ENCODE results near the gene FRMPD4. TPM values are rescaled to one million over a fixed set of nuclear protein-coding genes. Genes with fewer than 3 reads are reported as not detected.

Gene FRMPD4
- total RNA-seq, 1 experiment from 2014 or later = 0.64 TPM

- no peak for DNase-seq (ENCODE audit: low spot score)
These were observed 229.0 kb downstream of the FRMPD4 start for GRCh38 chrX:12367254-12367653.

GRCh38 chrX:12370497-12370986, 232.3 kb downstream of the FRMPD4 start:
- DNase-seq (ENCODE audit: low spot score) = no peak

DNA sequence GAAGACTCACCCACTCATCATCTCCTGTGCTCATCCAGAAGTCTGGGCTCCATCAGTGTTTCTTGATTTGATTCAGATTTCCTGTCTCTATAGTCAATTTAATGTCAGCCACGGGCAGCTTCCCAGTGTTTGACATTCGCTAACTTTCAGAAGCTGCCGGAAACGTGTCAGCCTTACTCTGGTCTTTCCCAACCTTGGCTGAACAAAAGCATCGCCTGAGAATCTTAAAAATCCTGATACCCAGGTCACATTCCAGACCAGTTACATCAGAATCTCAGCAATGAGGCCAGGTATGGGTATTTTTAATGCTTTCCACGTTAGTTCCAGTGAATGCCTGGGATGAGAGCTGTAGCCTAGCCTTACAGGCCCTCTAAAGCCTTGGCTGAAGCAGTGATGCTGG, 233.8 kb downstream of the FRMPD4 start:
- DNase-seq (ENCODE audit: low spot score) = no peak

GRCh38 chrX:12374286-12374685, 236.0 kb downstream of the FRMPD4 start:
- no peak for DNase-seq (ENCODE audit: low spot score)

- no peak for DNase-seq (ENCODE audit: low spot score)
These were observed 240.0 kb downstream of the FRMPD4 start for GRCh38 chrX:12378253-12378652.

DNA sequence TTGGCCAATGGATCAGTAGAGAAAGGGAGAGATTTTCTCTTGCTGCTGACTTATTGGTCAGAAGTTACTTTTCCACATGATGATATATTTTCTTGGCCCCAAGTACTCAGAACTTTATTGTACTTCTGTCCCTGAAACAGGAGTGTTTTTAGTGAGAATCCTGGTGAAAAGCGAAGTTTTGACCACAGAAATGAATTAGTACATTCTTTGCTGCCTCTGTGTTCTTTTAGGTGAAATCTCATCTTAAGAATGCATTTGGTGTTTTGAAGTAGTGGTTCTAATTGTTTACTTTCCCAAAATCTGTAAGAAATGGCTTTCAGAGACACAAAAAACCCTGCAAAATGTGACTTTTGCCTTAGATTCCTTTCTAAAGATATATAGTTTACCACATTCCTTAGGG, 240.4 kb downstream of the FRMPD4 start:
- no peak for DNase-seq (ENCODE audit: low spot score)

- DNase-seq (ENCODE audit: low spot score) = no peak
These were observed 241.4 kb downstream of the FRMPD4 start for GRCh38 chrX:12379671-12380070.

DNA sequence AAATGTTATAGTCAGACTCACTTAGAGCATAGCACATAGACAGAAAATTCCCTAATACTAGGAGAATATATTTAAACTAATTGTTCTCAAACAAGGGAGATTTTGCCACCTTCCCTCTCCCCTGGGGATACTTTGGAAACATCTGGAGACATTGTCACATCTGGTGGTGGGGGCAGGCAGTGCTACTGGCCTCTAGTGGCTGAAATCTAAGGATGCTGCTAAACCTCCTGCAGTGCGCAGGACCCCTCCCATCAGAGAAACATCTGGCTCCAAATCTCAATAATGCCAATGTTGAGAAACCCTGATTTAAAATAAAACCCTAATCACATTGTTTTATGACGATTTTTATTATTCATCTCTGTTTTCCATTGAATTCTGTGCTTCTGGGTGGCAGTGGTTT, 244.9 kb downstream of the FRMPD4 start:
- DNase-seq (ENCODE audit: low spot score) = no peak

DNA sequence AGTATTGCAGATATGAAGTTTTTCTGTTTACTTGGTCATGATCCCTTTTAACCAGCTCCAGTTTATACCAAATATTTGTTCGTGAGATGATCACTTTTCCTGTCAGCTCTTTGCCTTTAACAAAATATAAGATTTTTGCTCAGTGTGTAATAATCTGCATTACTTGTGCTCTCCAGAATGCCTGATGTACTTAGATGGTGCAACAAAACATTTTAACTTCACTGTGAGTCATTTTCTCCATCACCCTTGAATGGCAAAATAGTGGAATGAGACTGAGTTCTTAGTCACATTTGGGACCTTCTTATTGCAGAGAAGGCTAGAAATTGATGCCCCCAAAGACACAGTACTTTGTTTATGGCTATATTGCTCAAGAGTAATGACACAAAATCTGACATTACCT, 252.0 kb downstream of the FRMPD4 start:
- DNase-seq (ENCODE audit: low spot score) = no peak

- DNase-seq (ENCODE audit: low spot score) = no peak
These were observed 258.3 kb downstream of the FRMPD4 start for GRCh38 chrX:12396584-12396983.

GRCh38 chrX:12400218-12400617, 261.9 kb downstream of the FRMPD4 start:
- DNase-seq (ENCODE audit: low spot score) = no peak

DNA sequence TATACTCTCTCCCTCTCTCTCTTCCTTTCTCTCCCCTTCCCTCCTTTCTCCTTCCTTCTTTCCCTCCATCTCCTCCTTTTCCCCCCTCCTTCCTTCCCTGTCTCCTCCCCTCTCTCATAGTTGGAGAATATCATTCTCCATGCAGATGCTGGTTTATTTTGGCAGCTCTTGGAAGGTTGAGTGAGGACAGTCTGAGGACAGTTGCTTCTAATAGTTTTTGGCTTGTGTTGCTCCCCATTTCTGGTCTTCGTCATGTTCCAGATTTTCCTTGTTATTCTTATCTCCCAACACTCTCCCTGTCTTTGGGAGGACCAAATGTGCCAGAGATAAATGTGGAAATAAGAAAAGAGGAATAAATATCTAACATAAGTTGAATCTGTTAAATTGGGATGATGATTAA, 263.0 kb downstream of the FRMPD4 start:
- no peak for DNase-seq (ENCODE audit: low spot score)

GRCh38 chrX:12403474-12404082, 265.3 kb downstream of the FRMPD4 start:
- no peak for DNase-seq (ENCODE audit: low spot score)

- no peak for DNase-seq (ENCODE audit: low spot score)
These were observed 267.0 kb downstream of the FRMPD4 start for GRCh38 chrX:12405306-12405705.

- DNase-seq (ENCODE audit: low spot score) = no peak
These were observed 272.2 kb downstream of the FRMPD4 start for GRCh38 chrX:12410523-12410922.

DNA sequence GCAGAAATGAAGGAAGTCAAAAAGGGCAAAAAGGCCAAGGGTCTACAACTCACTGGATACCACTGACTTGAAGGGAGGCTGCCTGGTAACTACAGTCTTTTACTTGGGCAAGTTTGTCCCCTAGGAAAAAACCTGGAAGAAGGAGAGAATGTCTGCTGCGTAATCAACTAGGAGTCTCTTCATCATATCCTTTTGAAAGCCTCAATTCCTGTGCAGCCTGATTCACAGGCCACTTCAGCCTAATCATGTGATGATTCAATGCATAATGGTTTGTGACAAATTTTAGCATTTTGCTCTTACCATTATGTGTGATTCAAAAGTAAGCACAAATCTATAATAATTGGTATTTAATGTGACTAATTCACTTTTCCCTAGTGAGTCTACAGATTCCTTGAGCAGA, 273.6 kb downstream of the FRMPD4 start:
- no peak for DNase-seq (ENCODE audit: low spot score)

- no peak for DNase-seq (ENCODE audit: low spot score)
These were observed 274.3 kb downstream of the FRMPD4 start for GRCh38 chrX:12412561-12412960.

GRCh38 chrX:12419591-12419990, 281.3 kb downstream of the FRMPD4 start:
- DNase-seq (ENCODE audit: low spot score) = no peak

- peak; percentile 70 for DNase-seq (ENCODE audit: low spot score)
These were observed 283.6 kb downstream of the FRMPD4 start for GRCh38 chrX:12421918-12422317.

DNA sequence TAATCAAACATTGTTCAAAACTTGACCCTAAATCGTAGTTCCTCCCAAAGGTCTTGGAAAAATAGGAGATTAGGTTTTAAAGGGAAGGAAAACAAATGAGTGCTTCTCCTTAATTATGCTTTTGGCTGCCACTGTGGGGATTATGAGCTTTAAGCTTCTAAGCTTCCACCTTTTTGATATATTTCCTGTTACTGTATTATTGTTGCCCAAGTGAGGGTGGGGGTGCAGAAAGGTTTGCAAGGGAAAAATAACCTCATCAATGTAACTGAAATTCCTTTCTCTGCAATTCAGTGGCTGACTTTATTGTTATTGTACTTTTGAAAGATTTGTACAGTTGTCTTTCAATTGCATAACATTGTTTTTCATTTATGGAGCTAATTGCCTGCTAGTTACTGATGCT, 285.1 kb downstream of the FRMPD4 start:
- DNase-seq (ENCODE audit: low spot score) = no peak

- no peak for DNase-seq (ENCODE audit: low spot score)
These were observed 287.2 kb downstream of the FRMPD4 start for GRCh38 chrX:12425496-12425895.

GRCh38 chrX:12426420-12426819, 288.1 kb downstream of the FRMPD4 start:
- DNase-seq (ENCODE audit: low spot score) = no peak

DNA sequence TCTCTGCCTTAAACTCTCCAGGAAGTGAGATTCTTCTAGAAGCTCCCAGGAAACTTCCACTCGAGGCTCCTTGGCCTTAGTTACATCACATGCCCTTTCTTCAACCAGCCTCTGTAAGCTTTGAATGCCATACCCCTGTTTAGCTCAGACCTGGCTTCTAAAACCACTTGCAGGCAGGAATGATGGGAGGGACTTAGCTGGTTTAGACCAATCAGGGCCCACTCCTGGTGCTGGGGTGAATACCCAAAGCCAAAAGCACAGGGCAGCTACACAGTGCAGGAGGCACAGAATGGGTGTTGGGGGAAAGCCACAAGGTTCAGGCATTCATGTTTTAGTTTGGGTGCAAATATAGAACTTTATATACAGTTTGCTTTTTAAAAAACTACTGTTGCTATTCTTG, 296.2 kb downstream of the FRMPD4 start:
- no peak for DNase-seq (ENCODE audit: low spot score)

GRCh38 chrX:12439416-12439815, 301.1 kb downstream of the FRMPD4 start:
- no peak for DNase-seq (ENCODE audit: low spot score)
